Osteoblast (primary cell): ENCODE measurements around the gene IGF1R. TPM values are rescaled to one million over a fixed set of nuclear protein-coding genes. Genes with fewer than 3 reads are reported as not detected.

Experiments
- DNase-seq: peaks from one replicate; pipeline ENCODE4 v3.0.0; 2011; ENCODE audit warnings: low spot score, mixed read lengths; ENCODE audit not compliant: insufficient read length; ENCODE audit errors: missing footprints
- H2AFZ ChIP-seq: 2 replicates; pipeline ENCODE4 v1.6.0; 2011; ENCODE audit warnings: mild to moderate bottlenecking, low read length
- H3K27ac ChIP-seq: 2 replicates; pipeline ENCODE4 v1.5.1; 2011; ENCODE audit warnings: mild to moderate bottlenecking, low read depth, low read length, moderate library complexity
- H3K27me3 ChIP-seq: 2 replicates; pipeline ENCODE4 v1.6.0; 2012; ENCODE audit warnings: mild to moderate bottlenecking, control low read depth, inconsistent platforms, low read length, moderate library complexity; ENCODE audit not compliant: insufficient read depth
- H3K36me3 ChIP-seq: 2 replicates; pipeline ENCODE4 v1.5.1; 2011; ENCODE audit warnings: mild to moderate bottlenecking, low read length, control low read depth, moderate library complexity; ENCODE audit not compliant: insufficient read depth
- H3K4me1 ChIP-seq: 2 replicates; pipeline ENCODE4 v1.5.1; 2011; ENCODE audit warnings: mild to moderate bottlenecking, low read length, control low read depth, moderate library complexity; ENCODE audit not compliant: insufficient read depth
- H3K4me2 ChIP-seq: 2 replicates; pipeline ENCODE4 v1.6.0; 2011; ENCODE audit warnings: mild to moderate bottlenecking, low read length; ENCODE audit not compliant: insufficient read depth
- H3K4me3 ChIP-seq: fragments of 200-600 bp; sonication (generic); 3 replicates; pipeline ENCODE4 v1.5.1; 2012; ENCODE audit warnings: mild to moderate bottlenecking, low read length, inconsistent platforms; ENCODE audit not compliant: insufficient read depth
- H3K79me2 ChIP-seq: 2 replicates; pipeline ENCODE4 v1.6.0; 2012; ENCODE audit warnings: mild to moderate bottlenecking, low read length, control low read depth, inconsistent platforms; ENCODE audit not compliant: insufficient read depth
- H3K9me3 ChIP-seq: 2 replicates; pipeline ENCODE4 v1.5.1; 2011; ENCODE audit warnings: low read depth, low read length, control low read depth
- H4K20me1 ChIP-seq: 2 replicates; pipeline ENCODE4 v1.6.0; 2012; ENCODE audit warnings: mild to moderate bottlenecking, low read length, control low read depth; ENCODE audit not compliant: insufficient read depth
- CTCF ChIP-seq: IDR thresholded peaks from 2 replicates; pipeline ENCODE4 v1.5.1; 2011; ENCODE audit warnings: mild to moderate bottlenecking, low read depth, low read length, moderate library complexity; ENCODE audit errors: extremely low read depth
- total RNA-seq: library from RNA; depleted of rRNA; stranded (reverse); fragments of >200 nt; gene quantifications from 2 replicates; pipeline ENCODE4 v1.2.3, GENCODE V29; 2012

Gene IGF1R
- total RNA-seq, 1 donor: 18.8 TPM

- H3K4me2 ChIP-seq: no peak overlapping the region
- no peaks in the 10 kb centered on the region for H3K9me3 ChIP-seq
- no peak for TF ChIP-seq CTCF
- H2AFZ ChIP-seq: no peak overlapping the region
- no peak overlapping the region for H3K27ac ChIP-seq
- H3K79me2 ChIP-seq: peaks cover 79% of the 10 kb centered on the region
- DNase-seq: no peak
- H3K27me3 ChIP-seq: no peaks in the 10 kb centered on the region
- peaks cover 32% of the 10 kb centered on the region for H4K20me1 ChIP-seq
- no peaks in the 10 kb centered on the region for H3K36me3 ChIP-seq
- no peak overlapping the region for H3K4me3 ChIP-seq
- H3K4me1 ChIP-seq: peaks cover 8% of the 10 kb centered on the region
Observed at GRCh38 chr15:98769867-98770266, 121.5 kb downstream of the IGF1R start.

GRCh38 chr15:98770984-98771383, 122.6 kb downstream of the IGF1R start:
- no peak overlapping the region for H2AFZ ChIP-seq
- H3K9me3 ChIP-seq: no peaks in the 10 kb centered on the region
- DNase-seq: no peak
- no peak for TF ChIP-seq CTCF
- H4K20me1 ChIP-seq: peaks cover 26% of the 10 kb centered on the region
- H3K36me3 ChIP-seq: no peaks in the 10 kb centered on the region
- H3K79me2 ChIP-seq: peaks cover 83% of the 10 kb centered on the region
- no peak overlapping the region for H3K4me3 ChIP-seq
- H3K27me3 ChIP-seq: no peaks in the 10 kb centered on the region
- no peak overlapping the region for H3K27ac ChIP-seq
- H3K4me1 ChIP-seq: peaks cover 8% of the 10 kb centered on the region
- H3K4me2 ChIP-seq: no peak overlapping the region

GRCh38 chr15:98771541-98771940, 123.2 kb downstream of the IGF1R start:
- peaks cover 26% of the 10 kb centered on the region for H4K20me1 ChIP-seq
- no peak overlapping the region for H2AFZ ChIP-seq
- no peaks in the 10 kb centered on the region for H3K36me3 ChIP-seq
- TF ChIP-seq CTCF: no peak
- H3K27me3 ChIP-seq: no peaks in the 10 kb centered on the region
- peaks cover 8% of the 10 kb centered on the region for H3K4me1 ChIP-seq
- peaks cover 82% of the 10 kb centered on the region for H3K79me2 ChIP-seq
- no peaks in the 10 kb centered on the region for H3K9me3 ChIP-seq
- H3K4me3 ChIP-seq: no peak overlapping the region
- DNase-seq: no peak
- H3K4me2 ChIP-seq: no peak overlapping the region
- H3K27ac ChIP-seq: no peak overlapping the region

GRCh38 chr15:98772895-98773294, 124.6 kb downstream of the IGF1R start:
- no peak for DNase-seq
- H3K4me2 ChIP-seq: no peak overlapping the region
- H3K36me3 ChIP-seq: no peaks in the 10 kb centered on the region
- H3K4me3 ChIP-seq: no peak overlapping the region
- H2AFZ ChIP-seq: no peak overlapping the region
- no peaks in the 10 kb centered on the region for H3K27me3 ChIP-seq
- H3K79me2 ChIP-seq: peaks cover 83% of the 10 kb centered on the region
- H3K4me1 ChIP-seq: peaks cover 8% of the 10 kb centered on the region
- H3K9me3 ChIP-seq: no peaks in the 10 kb centered on the region
- TF ChIP-seq CTCF: no peak
- no peak overlapping the region for H3K27ac ChIP-seq
- H4K20me1 ChIP-seq: peaks cover 20% of the 10 kb centered on the region
